ENCODE results near the gene ADPRM.

DNA sequence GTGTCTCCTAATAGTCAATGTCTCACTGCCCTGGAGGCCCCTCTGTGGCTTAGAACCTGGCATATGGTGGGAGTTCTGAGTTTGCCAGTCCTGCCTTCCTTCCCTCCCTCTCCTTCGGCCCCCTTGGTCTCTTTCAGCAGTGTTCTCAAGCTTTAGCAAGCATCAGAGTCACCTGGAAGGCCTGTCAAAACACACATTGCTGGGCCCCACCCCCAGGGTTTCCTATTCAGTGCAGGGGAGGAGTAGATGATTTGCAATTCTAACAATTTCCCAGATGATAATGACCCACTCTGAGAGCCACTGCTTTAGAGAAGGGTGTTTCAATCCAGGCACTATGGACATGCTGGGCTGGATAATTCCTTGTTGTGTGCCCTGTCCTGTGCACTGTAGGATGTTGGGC is 58.8 kb downstream of the ADPRM start:
- TF ChIP-seq, protein P1, sequence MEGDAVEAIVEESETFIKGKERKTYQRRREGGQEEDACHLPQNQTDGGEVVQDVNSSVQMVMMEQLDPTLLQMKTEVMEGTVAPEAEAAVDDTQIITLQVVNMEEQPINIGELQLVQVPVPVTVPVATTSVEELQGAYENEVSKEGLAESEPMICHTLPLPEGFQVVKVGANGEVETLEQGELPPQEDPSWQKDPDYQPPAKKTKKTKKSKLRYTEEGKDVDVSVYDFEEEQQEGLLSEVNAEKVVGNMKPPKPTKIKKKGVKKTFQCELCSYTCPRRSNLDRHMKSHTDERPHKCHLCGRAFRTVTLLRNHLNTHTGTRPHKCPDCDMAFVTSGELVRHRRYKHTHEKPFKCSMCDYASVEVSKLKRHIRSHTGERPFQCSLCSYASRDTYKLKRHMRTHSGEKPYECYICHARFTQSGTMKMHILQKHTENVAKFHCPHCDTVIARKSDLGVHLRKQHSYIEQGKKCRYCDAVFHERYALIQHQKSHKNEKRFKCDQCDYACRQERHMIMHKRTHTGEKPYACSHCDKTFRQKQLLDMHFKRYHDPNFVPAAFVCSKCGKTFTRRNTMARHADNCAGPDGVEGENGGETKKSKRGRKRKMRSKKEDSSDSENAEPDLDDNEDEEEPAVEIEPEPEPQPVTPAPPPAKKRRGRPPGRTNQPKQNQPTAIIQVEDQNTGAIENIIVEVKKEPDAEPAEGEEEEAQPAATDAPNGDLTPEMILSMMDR (conservative IDR thresholded peaks at IDR 0.05): no peak
- no peak for TF ChIP-seq ZFX (IDR thresholded peaks at IDR 0.05)

All from C4-2B (cell line).